OCI-LY1 (cell line): ENCODE measurements around the gene MINDY4.

Experiments used
- H2AFZ ChIP-seq: fragments of 200-600 bp; sonication (generic), shearing (Covaris generic); 2 replicates; pipeline ENCODE4 v1.6.0; 2014; ENCODE audit warnings: antibody characterized with exemption, mild to moderate bottlenecking, low read length
- H3F3A ChIP-seq: fragments of 200-600 bp; sonication (generic), shearing (Covaris generic); 2 replicates; pipeline ENCODE4 v1.6.0; 2014; ENCODE audit warnings: mild to moderate bottlenecking, antibody characterized with exemption, low read length, moderate library complexity; ENCODE audit not compliant: insufficient read depth
- H3K27ac ChIP-seq: fragments of 200-600 bp; sonication (generic); 2 replicates; pipeline ENCODE4 v1.5.1; 2014; ENCODE audit warnings: low read length, mixed run types, mild to moderate bottlenecking, low read depth; ENCODE audit not compliant: poor library complexity, severe bottlenecking
- H3K27me3 ChIP-seq: fragments of 200-600 bp; sonication (generic); 2 replicates; pipeline ENCODE4 v1.6.0; 2014; ENCODE audit warnings: antibody characterized with exemption, mild to moderate bottlenecking, low read length, moderate library complexity; ENCODE audit not compliant: insufficient read depth
- H3K36me3 ChIP-seq: fragments of 200-600 bp; sonication (generic); 2 replicates; pipeline ENCODE4 v1.6.1; 2014; ENCODE audit warnings: mild to moderate bottlenecking, antibody characterized with exemption, low read length, moderate library complexity, mixed read lengths; ENCODE audit not compliant: insufficient read depth
- H3K4me1 ChIP-seq: fragments of 200-600 bp; sonication (generic); 2 replicates; pipeline ENCODE4 v1.5.1; 2014; ENCODE audit warnings: mild to moderate bottlenecking, low read length, moderate library complexity; ENCODE audit not compliant: insufficient read depth, severe bottlenecking
- H3K4me2 ChIP-seq: fragments of 200-600 bp; sonication (generic), shearing (Covaris generic); 2 replicates; pipeline ENCODE4 v1.6.1; 2014; ENCODE audit warnings: low read length
- H3K4me3 ChIP-seq: fragments of 200-600 bp; sonication (generic); 2 replicates; pipeline ENCODE4 v1.5.1; 2014; ENCODE audit warnings: low read length, low read depth, mild to moderate bottlenecking, mixed read lengths; ENCODE audit not compliant: poor library complexity, severe bottlenecking
- H3K79me2 ChIP-seq: fragments of 200-600 bp; shearing (Covaris generic); 2 replicates; pipeline ENCODE4 v1.6.1; 2016; ENCODE audit warnings: mixed run types, low read length, mixed read lengths; ENCODE audit not compliant: insufficient read depth
- H3K9ac ChIP-seq: fragments of 200-600 bp; sonication (generic), shearing (Covaris generic); 2 replicates; pipeline ENCODE4 v1.6.1; 2014; ENCODE audit warnings: mild to moderate bottlenecking, low read length, mixed read lengths
- H3K9me2 ChIP-seq: fragments of 200-600 bp; sonication (generic), shearing (Covaris generic); 2 replicates; pipeline ENCODE4 v1.6.1; 2014; ENCODE audit warnings: low read depth, mild to moderate bottlenecking, low read length, mixed read lengths
- H3K9me3 ChIP-seq: fragments of 200-600 bp; shearing (Covaris generic); 2 replicates; pipeline ENCODE4 v1.6.1; 2014; ENCODE audit warnings: low read length, mixed read lengths
- H4K20me1 ChIP-seq: fragments of 200-600 bp; sonication (generic), shearing (Covaris generic); 2 replicates; pipeline ENCODE4 v1.6.0; 2016; ENCODE audit warnings: mild to moderate bottlenecking, low read length; ENCODE audit not compliant: insufficient read depth
- EZH2 ChIP-seq: fragments of 200-600 bp; sonication (generic), shearing (Covaris generic); IDR thresholded peaks from 2 replicates; pipeline ENCODE4 v1.8.0; 2017; ENCODE audit warnings: borderline replicate concordance, mixed run types, mild to moderate bottlenecking, antibody characterized with exemption, low read length, moderate library complexity, mixed read lengths
- TF ChIP-seq, protein P1 (sequence below): fragments of 200-600 bp; sonication (generic), shearing (Covaris generic); IDR thresholded peaks from 2 replicates; pipeline ENCODE4 v1.5.1; 2017; ENCODE audit warnings: mild to moderate bottlenecking, antibody characterized with exemption, low read length, moderate library complexity, mixed read lengths

The MINDY4 gene

GRCh38 chr7:30728591-30729100 lies 42.6 kb upstream of the MINDY4 start:
- Histone ChIP-seq H3K4me3 (no peak overlapping the region), H4K20me1 (no peaks in the 10 kb centered on the region), H3K27me3 (peaks cover 13% of the 10 kb centered on the region; the same call in 1 of the 2 replicates), H3K4me2 (no peak overlapping the region), H3K9me3 (no peaks in the 10 kb centered on the region), H2AFZ (no peak overlapping the region), H3K79me2 (no peaks in the 10 kb centered on the region), H3K36me3 (no peaks in the 10 kb centered on the region), H3K4me1 (peaks cover 13% of the 10 kb centered on the region), H3F3A (no peaks in the 10 kb centered on the region), H3K27ac (no peak overlapping the region), H3K9me2 (no peaks in the 10 kb centered on the region), H3K9ac (no peak overlapping the region)
- no peak for TF ChIP-seq EZH2
- TF ChIP-seq, protein P1, sequence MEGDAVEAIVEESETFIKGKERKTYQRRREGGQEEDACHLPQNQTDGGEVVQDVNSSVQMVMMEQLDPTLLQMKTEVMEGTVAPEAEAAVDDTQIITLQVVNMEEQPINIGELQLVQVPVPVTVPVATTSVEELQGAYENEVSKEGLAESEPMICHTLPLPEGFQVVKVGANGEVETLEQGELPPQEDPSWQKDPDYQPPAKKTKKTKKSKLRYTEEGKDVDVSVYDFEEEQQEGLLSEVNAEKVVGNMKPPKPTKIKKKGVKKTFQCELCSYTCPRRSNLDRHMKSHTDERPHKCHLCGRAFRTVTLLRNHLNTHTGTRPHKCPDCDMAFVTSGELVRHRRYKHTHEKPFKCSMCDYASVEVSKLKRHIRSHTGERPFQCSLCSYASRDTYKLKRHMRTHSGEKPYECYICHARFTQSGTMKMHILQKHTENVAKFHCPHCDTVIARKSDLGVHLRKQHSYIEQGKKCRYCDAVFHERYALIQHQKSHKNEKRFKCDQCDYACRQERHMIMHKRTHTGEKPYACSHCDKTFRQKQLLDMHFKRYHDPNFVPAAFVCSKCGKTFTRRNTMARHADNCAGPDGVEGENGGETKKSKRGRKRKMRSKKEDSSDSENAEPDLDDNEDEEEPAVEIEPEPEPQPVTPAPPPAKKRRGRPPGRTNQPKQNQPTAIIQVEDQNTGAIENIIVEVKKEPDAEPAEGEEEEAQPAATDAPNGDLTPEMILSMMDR, result no peak

GRCh38 chr7:30729642-30730041 lies 41.6 kb upstream of the MINDY4 start:
- H2AFZ ChIP-seq, result no peak overlapping the region
- TF ChIP-seq, protein P1, result no peak
- no peak for TF ChIP-seq EZH2

DNA sequence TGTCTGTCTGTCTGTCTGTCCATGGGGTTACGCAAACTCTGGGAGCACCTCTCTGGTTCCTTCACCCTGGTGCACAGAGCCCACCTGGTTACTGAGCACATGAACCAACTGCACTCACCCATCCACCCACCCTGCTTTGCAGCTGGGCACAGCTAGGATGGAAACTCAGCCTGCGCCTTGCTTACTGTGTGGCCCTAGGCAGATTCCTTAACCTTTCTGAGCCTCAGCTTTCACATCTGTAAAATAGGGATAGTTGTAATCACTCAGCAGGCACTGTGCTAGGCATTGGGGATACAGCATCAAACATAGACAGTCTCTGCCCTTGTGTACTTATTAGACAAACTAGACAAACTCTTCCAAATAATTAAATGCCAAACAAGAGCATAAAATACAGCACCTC lies 41.1 kb upstream of the MINDY4 start:
- H3K9me2 ChIP-seq, result no peaks in the 10 kb centered on the region
- TF ChIP-seq EZH2, result no peak
- TF ChIP-seq, protein P1, result no peak
- no peak overlapping the region for H3K27ac ChIP-seq
- H4K20me1 ChIP-seq, result no peaks in the 10 kb centered on the region
- H2AFZ ChIP-seq, result no peak overlapping the region
- no peaks in the 10 kb centered on the region for H3K9me3 ChIP-seq
- peaks cover 13% of the 10 kb centered on the region for H3K4me1 ChIP-seq
- no peak overlapping the region for H3K4me2 ChIP-seq
- H3K27me3 ChIP-seq, result peaks cover 13% of the 10 kb centered on the region; the same call in 1 of the 2 replicates
- H3K9ac ChIP-seq, result no peak overlapping the region
- no peaks in the 10 kb centered on the region for H3K79me2 ChIP-seq
- H3K4me3 ChIP-seq, result no peak overlapping the region
- H3K36me3 ChIP-seq, result no peaks in the 10 kb centered on the region
- H3F3A ChIP-seq, result no peaks in the 10 kb centered on the region

More at GRCh38 chr7:30729642-30730041, 41.6 kb upstream of the MINDY4 start:
- Histone ChIP-seq H4K20me1 (no peaks in the 10 kb centered on the region), H3F3A (no peaks in the 10 kb centered on the region), H3K4me2 (no peak overlapping the region), H3K27me3 (peaks cover 13% of the 10 kb centered on the region; the same call in 1 of the 2 replicates), H3K9me3 (no peaks in the 10 kb centered on the region), H3K79me2 (no peaks in the 10 kb centered on the region), H3K27ac (no peak overlapping the region), H3K4me3 (no peak overlapping the region), H3K4me1 (peaks cover 13% of the 10 kb centered on the region), H3K36me3 (no peaks in the 10 kb centered on the region), H3K9me2 (no peaks in the 10 kb centered on the region), H3K9ac (no peak overlapping the region)
